Psoas muscle (tissue), 8 donors: ENCODE measurements around the gene PLCD4. TPM values are rescaled to one million over a fixed set of nuclear protein-coding genes. Genes with fewer than 3 reads are reported as not detected.

Experiments used
- ATAC-seq, 4 donors: fragments of 200-7000 bp; cut with Tn5 transposase; one replicate each; pipeline ENCODE4 v1.9.1; 2020; ENCODE audit warnings: moderate library complexity in 3 of 4, mild to moderate bottlenecking in 2 of 4
- DNase-seq, 2 donors: peaks; one replicate each; pipeline ENCODE4 v3.0.0-alpha.2; 2020
- H3K27ac ChIP-seq: fragments of 200-600 bp; one replicate; pipeline ENCODE4 v1.8.0; 2022
- H3K27me3 ChIP-seq, 3 donors: fragments of 200-600 bp in 1 of 3; one replicate each; pipeline versions ENCODE4 v1.6.1 to v1.8.0; 2013 to 2022; ENCODE audit warnings: low read length in 2 of 3, mild to moderate bottlenecking in 2 of 3, moderate library complexity in 1 of 3; ENCODE audit not compliant: insufficient read depth in 3 of 3
- H3K36me3 ChIP-seq, 2 donors: fragments of 200-600 bp in 1 of 2; one replicate each; pipeline versions ENCODE4 v1.6.1 to v1.8.0; 2013 to 2022; ENCODE audit warnings: low read depth in 1 of 2, mild to moderate bottlenecking in 1 of 2, moderate library complexity in 1 of 2; ENCODE audit not compliant: insufficient read depth in 1 of 2
- H3K4me1 ChIP-seq: fragments of 200-600 bp; one replicate; pipeline ENCODE4 v1.8.0; 2022
- H3K4me3 ChIP-seq: fragments of 200-600 bp; one replicate; pipeline ENCODE4 v1.8.0; 2022; ENCODE audit warnings: mild to moderate bottlenecking
- H3K9me3 ChIP-seq: fragments of 200-600 bp; one replicate; pipeline ENCODE4 v1.8.0; 2022
- CTCF ChIP-seq: fragments of 200-600 bp; IDR thresholded peaks from one replicate; pipeline ENCODE4 v1.8.0; 2022; ENCODE audit warnings: antibody characterized with exemption
- WGBS, 3 donors: extraction: QIAGEN DNeasy Blood & Tissue Kit; methylation state at CpG; one replicate each; pipeline versions ENCODE4 v1.1.6 to v1.1.7; 2013; 5-methylcytosine and 5-hydroxymethylcytosine counted together
- intact Hi-C, 2 donors: fragments of 100-400 bp; cut with DNase I; formaldehyde crosslinking; loops; one replicate each; pipeline versions ENCODE4 v1.11.0 to v1.14.2; 2022
- long read RNA-seq, 2 donors: library from polyadenylated mRNA; unstranded; transcript quantifications; one replicate each; pipeline ENCODE4 v2.0.0, GENCODE V29; 2021
- polyA plus RNA-seq, 3 donors: library from polyadenylated mRNA; stranded (reverse); fragments of 200-250 nt; gene quantifications; one replicate each; pipeline ENCODE4 v1.2.3, GENCODE V29; 2013
- total RNA-seq, 4 donors: library from RNA; stranded (reverse); fragmentation: NEBNext Ultra II Directional in 2 of 4; extraction: Animal tissue kit (Norgen Biotek cat#: 25700) in 2 of 4; gene quantifications; one replicate each; pipeline versions ENCODE4 v1.2.1 to v1.2.4, GENCODE V29; 2021 to 2023
- donor health status: healthy with polysubstance abuse.
- donor health status: DM: no; HTN: no; CAD: no; lungs with moderate emphysema.
- donor health status: Bipolar disorder and iron deficiency.
- donor health status: healthy.
- donor health status: DM: yes; HTN: yes; CAD: no.
- donor health status: DM: no; HTN: no; CAD: no.
- donor health status: DM: no; HTN: no; CAD: no.
- donor health status: DM: yes; HTN: yes; CAD: no.

Gene PLCD4
- total RNA-seq (10 to 100 TPM; 20.3 to 85.2 (median 43.0) TPM), polyA plus RNA-seq (10 to 100 TPM in 2 of 3 donors, 1 to 10 TPM in 1; 1.4 to 39.7 (median 15.9) TPM)
- long read RNA-seq, donor 1, transcript PLCD4-206 (16 exons, 3,232 nt), result major isoform, 18 of 37 reads
- long read RNA-seq, donor 1, partial matches to known transcripts, result 11 of 37 reads
- long read RNA-seq, donor 1, other reads (novel, unspliced or antisense), result 8 of 37 reads
- long read RNA-seq, donor 2, transcript PLCD4-206 (16 exons, 3,232 nt), result major isoform, 25 of 54 reads
- long read RNA-seq, donor 2, partial matches to known transcripts, result 12 of 54 reads
- long read RNA-seq, donor 2, other reads (novel, unspliced or antisense), result 15 of 54 reads

GRCh38 chr2:218607436-218608115, at the start of gene PLCD4:
PLCD4 (plus strand) TSS chr2:218607899; CDS start chr2:218615740, 7,841 bp downstream.
- peak; percentile 38 to 75 for DNase-seq
- H3K27me3 ChIP-seq, result no peaks in the 10 kb centered on the region
- peak within 1 kb of the TSS; percentile 70 for H3K4me3 ChIP-seq
- intact Hi-C loops, result loop anchor here (5.0 kb wide), 2 partner anchors 35 to 50 kb away; partner anchors contain the start of genes BCS1L (in 1 of the 2) and ZNF142 (in 1 of the 2)
- no peaks in the 10 kb centered on the region for H3K9me3 ChIP-seq
- peaks cover 0 to 8% of the 10 kb centered on the region in 2 donors for H3K36me3 ChIP-seq
- 2 to 4% (median 4%) methylated on average over 8 of the region's 8 CpGs for WGBS, 3 donors
- H3K4me1 ChIP-seq, result peaks cover 51% of the 10 kb centered on the region
- H3K27ac ChIP-seq, result peak within 1 kb of the TSS; percentile 75
- no peak for TF ChIP-seq CTCF
- peak; percentile 81 to 89 (median 86) for ATAC-seq

- no peak overlapping the region for H3K4me3 ChIP-seq
- no peaks in the 10 kb centered on the region for H3K27me3 ChIP-seq
- H3K27ac ChIP-seq, result no peak overlapping the region
- intact Hi-C loops, result loop anchor here in 1 of 2 donors (10.0 kb wide), 1 partner anchor 73 kb away; no protein-coding TSS in a partner anchor
- no peak for DNase-seq
- ATAC-seq, result no peak
- peaks cover 6 to 90% of the 10 kb centered on the region in 2 donors for H3K36me3 ChIP-seq
- TF ChIP-seq CTCF, result no peak
- WGBS, 3 donors, result 55 to 75% (median 74%) methylated on average over 2 of the region's 2 CpGs
- H3K9me3 ChIP-seq, result no peaks in the 10 kb centered on the region
- H3K4me1 ChIP-seq, result no peaks in the 10 kb centered on the region
Measured at GRCh38 chr2:218557941-218558340, 49.8 kb upstream of the PLCD4 start.

- H3K36me3 ChIP-seq, result peaks cover 6 to 79% of the 10 kb centered on the region in 2 donors
- H3K4me3 ChIP-seq, result no peak overlapping the region
- H3K4me1 ChIP-seq, result no peaks in the 10 kb centered on the region
- no peaks in the 10 kb centered on the region for H3K9me3 ChIP-seq
- no peak overlapping the region for H3K27ac ChIP-seq
- DNase-seq (no peak), ATAC-seq (no peak)
- WGBS, 3 donors, result 91 to 94% (median 94%) methylated on average over 3 of the region's 3 CpGs
- intact Hi-C loops, result loop anchor here in 1 of 2 donors (10.0 kb wide), 1 partner anchor 74 kb away; no protein-coding TSS in a partner anchor
- no peak for TF ChIP-seq CTCF
- no peaks in the 10 kb centered on the region for H3K27me3 ChIP-seq
Measured at GRCh38 chr2:218558986-218559385, 48.7 kb upstream of the PLCD4 start.

- Histone ChIP-seq H3K9me3 (no peaks in the 10 kb centered on the region), H3K4me3 (no peak overlapping the region), H3K27me3 (no peaks in the 10 kb centered on the region), H3K36me3 (peaks cover 0 to 48% of the 10 kb centered on the region in 2 donors), H3K4me1 (no peaks in the 10 kb centered on the region), H3K27ac (no peak overlapping the region)
- no peak for DNase-seq
- no peak for TF ChIP-seq CTCF
- intact Hi-C loops, result loop anchor here in 1 of 2 donors (10.0 kb wide), 1 partner anchor 269 kb away; the partner anchor contains the start of gene TMBIM1
- 77 to 92% (median 83%) methylated on average over 1 of the region's 1 CpG for WGBS, 3 donors
- no peak for ATAC-seq
Measured at GRCh38 chr2:218564056-218564455, 43.6 kb upstream of the PLCD4 start.
